ENCODE measurements around the gene SH2D3C. TPM values are rescaled to one million over a fixed set of nuclear protein-coding genes. Genes with fewer than 3 reads are reported as not detected.

The SH2D3C gene
- total and polyA plus RNA-seq, 9 of the 15 experiments (the other 6 are each of a cell fraction or from before 2014, with no cell fraction given), result 0.03 to 1.2 (median 0.22) TPM; not detected in 1

DNA sequence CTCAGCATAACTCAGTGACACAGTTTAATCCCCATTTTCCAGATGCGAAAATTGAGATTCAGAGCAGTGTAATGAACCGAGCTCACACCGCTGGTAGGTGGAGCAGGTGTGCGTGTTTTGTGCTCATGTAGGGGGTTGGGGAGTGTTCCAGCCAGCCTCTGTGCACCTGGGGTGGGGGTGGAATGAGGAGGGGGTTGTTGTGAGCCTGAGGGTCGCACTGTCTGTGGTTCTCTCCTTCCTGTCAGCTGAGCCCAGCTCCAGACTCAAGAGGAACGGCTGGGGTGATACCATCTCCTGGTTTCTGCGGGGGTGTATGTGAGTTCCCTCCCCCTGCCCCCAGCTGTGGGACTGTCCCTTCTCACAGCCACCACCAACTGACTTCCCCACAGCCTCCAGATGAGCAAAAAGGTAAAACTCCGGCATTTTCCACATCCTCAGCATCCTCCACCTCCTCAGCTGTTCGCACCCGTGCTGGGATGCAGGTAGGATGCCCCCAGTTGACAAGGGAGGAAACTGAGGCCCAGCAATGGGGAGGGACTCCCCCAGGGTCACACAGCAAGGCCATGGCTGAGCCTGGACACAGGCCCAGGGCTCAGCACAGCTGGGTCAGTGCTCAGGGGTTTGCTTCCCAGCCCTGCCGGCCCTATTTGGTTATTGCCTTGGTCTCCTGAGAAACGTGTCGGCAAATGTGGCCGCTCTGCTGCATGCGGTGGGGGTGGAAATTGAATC, 2.1 kb downstream of the SH2D3C start (continued):
- TF ChIP-seq ZNF3 (CRISPR knock-in tag; IDR thresholded peaks at IDR 0.05) (no peak), GABPA (tag; conservative IDR thresholded peaks at IDR 0.05; ENCODE audit: low read depth) (no peak), CEBPB (tag; IDR thresholded peaks at IDR 0.05) (no peak), FOSL1 (tag; conservative IDR thresholded peaks at IDR 0.05) (no peak), PML (IDR thresholded peaks at IDR 0.05; ENCODE audit: low read length) (no peak), ZNF699 (CRISPR knock-in tag; IDR thresholded peaks at IDR 0.05; ENCODE audit: insufficient replicate concordance) (no peak), ZNF431 (CRISPR knock-in tag; IDR thresholded peaks at IDR 0.05) (no peak), ZNF707 (CRISPR knock-in tag; conservative IDR thresholded peaks at IDR 0.05) (no peak), CXXC5 (CRISPR knock-in tag; IDR thresholded peaks at IDR 0.05) (no peak), ZNF143 (CRISPR knock-in tag; IDR thresholded peaks at IDR 0.05) (no peak), BRD9 (IDR thresholded peaks at IDR 0.05; ENCODE audit: low read depth, partially characterized antibody) (no peak), HDAC6 (IDR thresholded peaks at IDR 0.05; ENCODE audit: low read depth, low read length) (no peak), ESRRB (CRISPR knock-in tag; IDR thresholded peaks at IDR 0.05; ENCODE audit: borderline replicate concordance) (no peak), SMAD4 (CRISPR knock-in tag; conservative IDR thresholded peaks at IDR 0.05) (no peak), NCOA1 (IDR thresholded peaks at IDR 0.05; ENCODE audit: low read depth) (no peak), ZFP1 (CRISPR knock-in tag; IDR thresholded peaks at IDR 0.05) (no peak), HLTF (IDR thresholded peaks at IDR 0.05) (no peak), STAT5A (IDR thresholded peaks at IDR 0.05; ENCODE audit: borderline replicate concordance, low read length) (no peak), ZSCAN29 (IDR thresholded peaks at IDR 0.05) (no peak), SMARCE1 (IDR thresholded peaks at IDR 0.05) (no peak), ZNF589 (CRISPR knock-in tag; IDR thresholded peaks at IDR 0.05; ENCODE audit: low read depth) (no peak), MECOM (CRISPR knock-in tag; IDR thresholded peaks at IDR 0.05) (no peak), CCAR2 (IDR thresholded peaks at IDR 0.05; ENCODE audit: low read depth, low read length) (no peak)
- TF ChIP-seq, protein P1, sequence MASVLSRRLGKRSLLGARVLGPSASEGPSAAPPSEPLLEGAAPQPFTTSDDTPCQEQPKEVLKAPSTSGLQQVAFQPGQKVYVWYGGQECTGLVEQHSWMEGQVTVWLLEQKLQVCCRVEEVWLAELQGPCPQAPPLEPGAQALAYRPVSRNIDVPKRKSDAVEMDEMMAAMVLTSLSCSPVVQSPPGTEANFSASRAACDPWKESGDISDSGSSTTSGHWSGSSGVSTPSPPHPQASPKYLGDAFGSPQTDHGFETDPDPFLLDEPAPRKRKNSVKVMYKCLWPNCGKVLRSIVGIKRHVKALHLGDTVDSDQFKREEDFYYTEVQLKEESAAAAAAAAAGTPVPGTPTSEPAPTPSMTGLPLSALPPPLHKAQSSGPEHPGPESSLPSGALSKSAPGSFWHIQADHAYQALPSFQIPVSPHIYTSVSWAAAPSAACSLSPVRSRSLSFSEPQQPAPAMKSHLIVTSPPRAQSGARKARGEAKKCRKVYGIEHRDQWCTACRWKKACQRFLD (CRISPR knock-in tag; IDR thresholded peaks at IDR 0.05), result no peak
- TF ChIP-seq, protein P2, sequence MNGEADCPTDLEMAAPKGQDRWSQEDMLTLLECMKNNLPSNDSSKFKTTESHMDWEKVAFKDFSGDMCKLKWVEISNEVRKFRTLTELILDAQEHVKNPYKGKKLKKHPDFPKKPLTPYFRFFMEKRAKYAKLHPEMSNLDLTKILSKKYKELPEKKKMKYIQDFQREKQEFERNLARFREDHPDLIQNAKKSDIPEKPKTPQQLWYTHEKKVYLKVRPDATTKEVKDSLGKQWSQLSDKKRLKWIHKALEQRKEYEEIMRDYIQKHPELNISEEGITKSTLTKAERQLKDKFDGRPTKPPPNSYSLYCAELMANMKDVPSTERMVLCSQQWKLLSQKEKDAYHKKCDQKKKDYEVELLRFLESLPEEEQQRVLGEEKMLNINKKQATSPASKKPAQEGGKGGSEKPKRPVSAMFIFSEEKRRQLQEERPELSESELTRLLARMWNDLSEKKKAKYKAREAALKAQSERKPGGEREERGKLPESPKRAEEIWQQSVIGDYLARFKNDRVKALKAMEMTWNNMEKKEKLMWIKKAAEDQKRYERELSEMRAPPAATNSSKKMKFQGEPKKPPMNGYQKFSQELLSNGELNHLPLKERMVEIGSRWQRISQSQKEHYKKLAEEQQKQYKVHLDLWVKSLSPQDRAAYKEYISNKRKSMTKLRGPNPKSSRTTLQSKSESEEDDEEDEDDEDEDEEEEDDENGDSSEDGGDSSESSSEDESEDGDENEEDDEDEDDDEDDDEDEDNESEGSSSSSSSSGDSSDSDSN (IDR thresholded peaks at IDR 0.05; ENCODE audit: borderline replicate concordance in 1 of 2, low read depth in 2 of 2, low read length in 2 of 2), result no peak
- TF ChIP-seq, protein P3, sequence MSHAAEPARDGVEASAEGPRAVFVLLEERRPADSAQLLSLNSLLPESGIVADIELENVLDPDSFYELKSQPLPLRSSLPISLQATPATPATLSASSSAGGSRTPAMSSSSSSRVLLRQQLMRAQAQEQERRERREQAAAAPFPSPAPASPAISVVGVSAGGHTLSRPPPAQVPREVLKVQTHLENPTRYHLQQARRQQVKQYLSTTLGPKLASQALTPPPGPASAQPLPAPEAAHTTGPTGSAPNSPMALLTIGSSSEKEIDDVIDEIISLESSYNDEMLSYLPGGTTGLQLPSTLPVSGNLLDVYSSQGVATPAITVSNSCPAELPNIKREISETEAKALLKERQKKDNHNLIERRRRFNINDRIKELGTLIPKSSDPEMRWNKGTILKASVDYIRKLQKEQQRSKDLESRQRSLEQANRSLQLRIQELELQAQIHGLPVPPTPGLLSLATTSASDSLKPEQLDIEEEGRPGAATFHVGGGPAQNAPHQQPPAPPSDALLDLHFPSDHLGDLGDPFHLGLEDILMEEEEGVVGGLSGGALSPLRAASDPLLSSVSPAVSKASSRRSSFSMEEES (CRISPR knock-in tag; IDR thresholded peaks at IDR 0.05), result no peak

All from K562 (cell line).